Fibroblast of peridontal ligament (primary cell): ENCODE measurements around the gene ADARB2.

Experiments used
- DNase-seq: peaks from one replicate; pipeline ENCODE4 v3.0.0-alpha.2; 2010; ENCODE audit errors: extremely low read depth

Gene ADARB2

DNA sequence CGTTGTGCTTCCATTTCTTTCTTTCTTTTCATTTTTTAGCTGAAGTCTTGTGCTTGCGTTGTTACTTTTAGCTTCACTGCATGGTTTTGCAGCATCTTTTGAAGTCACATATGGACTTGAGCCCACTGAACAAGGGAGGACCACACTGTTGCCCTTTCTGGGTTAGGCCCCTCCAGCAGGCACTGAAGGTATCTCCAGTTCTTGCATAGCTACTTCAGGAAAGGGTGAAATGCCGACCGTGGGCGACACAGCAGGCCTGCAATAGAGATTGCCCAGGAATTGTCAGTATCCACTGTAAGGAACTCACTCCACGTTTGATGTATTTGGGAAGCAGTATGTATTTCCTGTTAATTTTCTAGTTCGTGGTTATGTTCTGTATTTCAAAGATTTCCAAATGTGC is 596.1 kb downstream of the ADARB2 start:
- no peak for DNase-seq

DNA sequence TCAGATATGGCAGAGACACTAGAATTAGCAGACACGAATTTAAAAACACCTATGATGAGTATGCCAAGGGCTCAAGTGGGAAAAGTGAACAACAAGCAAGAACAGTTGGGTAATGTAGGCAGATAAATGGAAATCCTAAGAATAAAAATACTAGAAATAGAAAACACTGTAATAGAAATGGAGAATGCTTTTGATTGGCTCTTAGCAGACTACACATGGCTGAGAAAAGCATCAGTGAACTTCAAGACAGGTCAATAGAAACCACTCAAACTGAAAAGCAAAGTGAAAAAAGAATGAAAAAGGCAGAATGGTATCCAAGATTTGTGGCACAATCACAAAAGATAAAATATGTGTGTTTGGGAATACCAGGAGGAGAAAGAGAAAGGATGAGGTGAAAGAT is 598.8 kb downstream of the ADARB2 start:
- DNase-seq, result no peak

DNA sequence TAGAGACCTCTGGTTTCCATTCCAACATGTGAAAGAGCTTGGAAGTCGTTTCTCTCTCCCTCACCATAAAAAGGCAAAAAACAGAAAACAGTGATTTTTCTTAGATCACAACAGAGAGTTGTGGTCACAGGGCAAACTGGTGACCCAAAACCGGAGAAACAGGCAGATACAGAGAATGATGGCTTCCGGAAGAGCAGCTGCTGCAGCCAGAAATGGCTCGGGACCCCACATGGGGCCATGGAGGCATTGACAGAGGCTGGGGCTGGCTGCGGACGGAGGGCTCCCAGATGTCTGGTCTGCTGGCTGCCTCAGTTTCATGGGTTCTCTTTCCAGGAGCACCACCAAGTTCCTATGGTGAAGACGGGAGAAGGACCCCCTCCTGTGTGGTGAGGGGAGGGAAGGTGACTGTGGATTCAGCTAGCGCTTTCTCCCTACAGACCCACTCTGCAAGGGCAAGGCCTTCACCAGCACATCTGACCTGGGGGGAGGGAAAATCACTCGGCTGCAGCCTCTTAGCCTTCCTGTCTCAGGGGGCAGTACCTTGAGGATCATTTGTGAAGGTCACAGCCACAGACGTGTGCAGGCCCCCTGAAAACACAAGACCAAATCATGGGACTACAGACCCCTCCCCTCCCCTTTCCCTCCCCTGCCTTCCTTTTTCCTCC is 599.7 kb downstream of the ADARB2 start:
- no peak for DNase-seq

DNA sequence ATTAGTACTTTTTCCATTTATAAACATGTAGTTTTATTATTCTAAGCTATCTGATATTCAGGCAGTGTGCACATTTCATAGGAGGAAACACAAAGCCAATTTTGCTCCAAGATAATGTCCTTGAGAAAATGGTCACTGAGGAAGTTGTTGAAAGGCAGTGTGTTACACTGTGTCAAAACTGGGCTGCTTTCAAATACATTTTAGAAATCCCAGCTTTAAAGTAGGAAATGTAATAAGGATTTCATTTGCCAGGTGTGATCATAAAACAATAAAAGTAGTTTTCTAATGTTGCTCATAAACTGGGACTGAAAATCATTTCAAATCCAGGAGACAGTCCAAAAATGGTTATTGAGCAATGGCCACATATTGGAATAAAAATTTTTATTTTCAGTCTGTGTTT is 601.1 kb downstream of the ADARB2 start:
- DNase-seq, result no peak

DNA sequence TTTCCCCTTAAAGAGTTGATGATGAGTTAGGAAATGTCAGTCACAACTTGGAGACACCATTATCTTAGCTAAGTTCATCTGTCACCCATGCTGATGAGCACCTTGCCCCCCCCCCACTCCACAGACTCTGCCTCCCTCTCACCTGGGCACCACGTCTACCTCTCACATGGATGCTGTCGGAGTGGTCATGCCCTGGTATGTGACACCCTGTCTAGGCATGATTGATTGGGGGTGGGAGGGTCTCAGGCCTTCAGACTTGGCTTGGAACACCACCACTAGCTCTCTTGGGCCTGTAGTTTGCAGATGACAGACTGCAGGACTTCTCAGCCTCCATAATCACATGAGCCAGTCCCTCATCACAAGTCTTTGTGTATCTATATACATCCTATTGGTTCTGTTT is 603.2 kb downstream of the ADARB2 start:
- DNase-seq, result no peak

DNA sequence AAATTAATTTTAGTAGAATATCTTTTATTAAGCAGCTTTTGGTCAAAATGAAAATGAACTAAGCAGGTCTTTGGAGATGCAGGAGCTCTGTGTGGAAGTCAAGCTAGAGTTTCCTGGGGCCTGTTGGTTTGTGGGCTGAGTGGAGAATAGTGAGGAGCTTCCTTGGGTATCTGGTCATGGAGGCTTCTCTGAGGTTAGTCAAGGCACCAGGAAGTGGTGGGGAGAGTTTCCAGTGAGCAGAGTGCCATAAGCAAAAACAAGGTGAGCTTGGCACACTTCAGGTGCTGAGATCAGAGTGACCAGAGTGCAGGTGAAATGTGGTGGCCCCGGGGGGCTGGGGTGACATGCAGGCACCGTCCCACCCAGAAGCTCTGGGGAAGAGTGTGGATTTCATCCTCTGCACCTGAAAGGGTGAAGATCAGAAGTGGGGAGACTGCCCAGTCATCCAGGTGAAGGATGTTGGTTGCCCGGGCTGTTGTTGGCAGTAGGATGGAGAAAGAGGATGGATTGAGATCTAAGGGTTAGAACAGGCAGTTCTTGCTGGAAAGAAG is 603.8 kb downstream of the ADARB2 start:
- no peak for DNase-seq

DNA sequence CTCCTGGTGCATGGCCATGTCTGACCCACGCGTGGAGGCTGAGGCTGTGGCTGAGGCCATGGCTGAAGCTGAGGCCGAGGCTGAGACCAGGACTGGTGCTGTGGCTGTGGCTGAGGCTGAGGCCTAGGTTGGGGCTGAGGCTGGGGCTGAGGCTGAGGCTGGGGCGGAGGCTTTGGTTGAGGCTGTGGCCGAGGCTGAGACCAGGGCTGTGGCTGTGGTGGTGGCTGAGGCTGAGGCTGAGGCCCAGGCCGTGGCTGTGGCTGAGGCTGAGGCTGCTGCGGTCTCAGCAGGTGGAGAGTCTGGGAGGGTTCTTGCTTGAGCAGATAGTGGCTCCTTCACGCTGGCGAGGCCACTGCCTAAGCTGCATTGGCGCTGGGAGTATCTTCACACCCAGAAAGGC is 604.7 kb downstream of the ADARB2 start:
- DNase-seq, result no peak

DNA sequence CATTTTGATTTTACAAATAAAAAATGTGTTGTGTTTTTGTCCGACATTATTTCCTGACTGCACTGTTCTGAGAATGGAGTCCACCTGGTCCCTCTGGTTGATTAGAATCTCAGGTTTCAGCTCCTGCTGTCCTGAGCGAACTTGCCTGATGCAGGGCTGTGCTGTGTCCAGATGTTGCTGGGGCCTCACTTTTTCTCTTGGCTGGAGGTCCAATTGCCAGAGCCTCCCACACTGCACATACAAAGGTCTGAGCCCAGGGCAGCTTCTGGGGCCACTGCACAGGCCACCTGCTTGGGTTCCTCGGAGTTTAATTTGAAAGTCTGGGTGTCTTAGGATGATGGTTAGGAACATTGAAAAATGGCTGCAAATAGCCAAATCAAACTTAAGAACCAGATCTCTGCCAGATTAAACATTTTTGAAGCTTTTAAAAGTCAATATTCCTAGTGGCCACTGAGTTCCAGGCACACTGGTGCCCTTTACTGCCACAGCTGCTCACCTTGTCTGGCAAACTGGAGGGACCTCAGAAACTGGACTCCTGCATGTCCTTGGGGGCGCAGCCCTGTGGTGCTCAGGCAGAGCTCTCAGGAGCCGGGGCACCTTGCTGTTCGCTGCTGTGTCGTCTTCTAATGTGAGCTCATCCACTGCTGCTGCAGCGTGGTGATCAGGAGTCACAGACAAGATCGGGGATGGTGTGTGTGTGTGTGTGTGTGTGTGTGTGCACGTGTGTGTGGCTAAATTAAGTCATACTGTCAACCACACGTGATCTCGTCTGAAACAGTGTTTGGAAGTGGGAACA is 606.1 kb downstream of the ADARB2 start:
- DNase-seq, result no peak

DNA sequence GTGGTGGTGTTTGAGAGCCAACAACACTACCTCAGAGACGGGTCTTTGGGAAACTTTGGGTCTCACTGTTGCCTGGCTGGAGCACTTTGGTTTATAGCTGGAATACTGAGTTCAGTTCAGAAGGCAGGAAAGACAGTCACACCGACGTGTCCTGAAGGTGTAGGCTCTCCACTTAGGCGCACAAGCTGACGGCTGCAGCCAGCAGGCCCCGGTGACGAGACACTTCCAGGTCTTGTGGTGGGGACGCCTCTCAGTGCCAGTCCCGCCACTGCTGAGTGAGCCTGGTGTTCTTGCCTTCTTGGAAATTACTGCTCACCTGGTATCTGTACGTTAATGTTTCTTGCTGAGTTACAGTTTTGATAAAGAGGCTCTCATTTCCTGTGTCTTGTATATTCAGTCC is 607.1 kb downstream of the ADARB2 start:
- no peak for DNase-seq

DNA sequence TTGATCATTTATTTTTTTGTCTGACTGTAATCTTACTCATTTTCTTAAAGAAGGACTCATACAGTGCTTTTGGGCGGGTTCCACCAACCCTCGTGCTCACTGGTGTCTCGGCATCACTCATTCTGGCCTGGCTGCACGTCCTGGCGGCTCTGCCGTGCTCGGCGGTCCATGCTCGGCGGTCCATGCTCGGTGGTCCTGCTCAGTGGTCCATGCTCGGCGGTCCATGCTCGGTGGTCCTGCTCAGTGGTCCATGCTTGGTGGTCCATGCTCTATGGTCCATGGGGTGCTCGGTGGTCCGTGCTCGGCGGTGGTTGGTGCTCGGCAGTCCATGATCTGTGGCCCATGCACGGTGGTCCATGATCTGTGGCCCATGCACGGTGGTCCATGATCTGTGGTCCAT is 608.7 kb downstream of the ADARB2 start:
- DNase-seq, result no peak

DNA sequence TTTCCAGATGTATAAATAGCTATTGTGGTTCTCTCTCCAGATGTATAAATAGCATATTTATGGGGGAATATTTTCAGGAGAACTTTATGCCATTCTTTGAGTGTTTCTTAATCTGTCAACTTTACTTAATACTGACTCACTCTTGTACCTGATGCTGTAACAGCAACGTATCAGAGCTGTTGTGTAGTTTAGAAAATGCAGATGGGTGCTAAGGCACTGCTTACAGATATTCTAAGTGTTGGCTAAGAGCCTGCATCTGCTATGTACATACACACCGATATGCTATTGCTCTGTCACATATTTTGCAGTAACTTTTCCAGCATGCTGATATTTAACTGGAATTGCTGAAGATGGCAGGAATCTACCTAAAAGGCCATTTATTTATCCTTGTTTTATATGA is 609.2 kb downstream of the ADARB2 start:
- no peak for DNase-seq

DNA sequence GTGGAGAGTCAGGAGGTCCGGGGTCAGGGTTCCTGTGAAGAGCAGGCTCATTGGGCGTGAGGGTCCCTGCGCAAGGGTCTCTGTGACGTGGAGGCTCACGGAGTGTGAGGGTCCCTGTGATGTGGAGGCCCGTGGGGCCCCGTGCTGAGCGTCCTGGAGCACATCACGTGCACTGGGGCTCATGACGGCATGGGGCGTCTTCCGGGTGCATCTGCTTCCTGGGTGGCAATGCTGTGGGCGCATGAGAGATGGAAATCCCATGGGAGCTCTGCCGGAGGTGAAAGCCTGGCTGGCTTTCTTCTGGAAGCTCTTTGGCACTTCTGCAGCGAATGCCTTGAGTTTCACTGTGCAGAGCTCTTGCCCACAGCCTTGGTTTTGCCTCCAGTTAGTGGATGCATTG is 609.7 kb downstream of the ADARB2 start:
- no peak for DNase-seq
